WTC11 (cell line): ENCODE results near the gene BAIAP2. TPM values are rescaled to one million over a fixed set of nuclear protein-coding genes. Genes with fewer than 3 reads are reported as not detected.

Experiments used
- ATAC-seq: fragments of 200-7000 bp; cut with Tn5 transposase; 2 replicates; pipeline ENCODE4 v1.10.0; 2021; ENCODE audit warnings: mild to moderate bottlenecking, moderate library complexity
- CTCF ChIA-PET: fragments of 300-600 bp; sonication (Branson Sonifier 250); formaldehyde crosslinking; loops from one replicate; lab custom pipeline; 2021; ENCODE audit warnings: antibody characterized with exemption; lab: Charles Lee
- POLR2A ChIA-PET: fragments of 350-600 bp; sonication (Branson Sonifier 250); formaldehyde crosslinking; loops from one replicate; lab custom pipeline; 2021; ENCODE audit warnings: antibody characterized with exemption; lab: Charles Lee
- DNase-seq: peaks from one replicate; pipeline ENCODE4 v3.0.0; 2021; ENCODE audit warnings: low spot score
- H3K27ac Mint-ChIP-seq: 2 replicates; pipeline ENCODE4 v1.8.0; 2021; ENCODE audit warnings: mixed read lengths
- H3K27me3 Mint-ChIP-seq: 2 replicates; pipeline ENCODE4 v1.8.0; 2021; ENCODE audit warnings: low read depth, mild to moderate bottlenecking, moderate library complexity, mixed read lengths
- H3K36me3 Mint-ChIP-seq: 2 replicates; pipeline ENCODE4 v1.8.0; 2021; ENCODE audit warnings: mixed read lengths
- H3K4me1 Mint-ChIP-seq: 2 replicates; pipeline ENCODE4 v1.8.0; 2022; ENCODE audit warnings: mixed read lengths
- H3K4me3 Mint-ChIP-seq: 2 replicates; pipeline ENCODE4 v1.8.0; 2021; ENCODE audit warnings: mild to moderate bottlenecking, moderate library complexity, mixed read lengths
- H3K9me3 Mint-ChIP-seq: 2 replicates; pipeline ENCODE4 v1.8.0; 2021; ENCODE audit warnings: mixed read lengths
- E2F4 ChIP-seq: sonication (generic); formaldehyde crosslinking; IDR thresholded peaks from 2 replicates; pipeline ENCODE4 v1.8.1; 2022; ENCODE audit warnings: low read depth, mild to moderate bottlenecking, moderate library complexity, missing genetic modification reagents, borderline replicate concordance
- JAZF1 ChIP-seq: fragments of 250-450 bp; sonication (Bioruptor Pico); IDR thresholded peaks from 2 replicates; pipeline ENCODE4 v1.9.0; 2021; ENCODE audit warnings: moderate library complexity, mild to moderate bottlenecking, inconsistent platforms
- KAT7 ChIP-seq: sonication (generic); formaldehyde crosslinking; IDR thresholded peaks from 2 replicates; pipeline ENCODE4 v1.8.1; 2023; ENCODE audit warnings: missing genetic modification reagents, mild to moderate bottlenecking, borderline replicate concordance
- NR2C2 ChIP-seq: sonication (generic); formaldehyde crosslinking; IDR thresholded peaks from 2 replicates; pipeline ENCODE4 v1.8.0; 2022; ENCODE audit warnings: mild to moderate bottlenecking, missing genetic modification reagents
- PRDM15 ChIP-seq: sonication (generic); formaldehyde crosslinking; IDR thresholded peaks from 2 replicates; pipeline ENCODE4 v1.8.0; 2022; ENCODE audit warnings: missing genetic modification reagents
- PRRX2 ChIP-seq: fragments of 250-450 bp; sonication (Bioruptor Pico); IDR thresholded peaks from 2 replicates; pipeline ENCODE4 v1.8.0; 2021; ENCODE audit warnings: mild to moderate bottlenecking
- ZNF121 ChIP-seq: sonication (generic); formaldehyde crosslinking; IDR thresholded peaks from 2 replicates; pipeline ENCODE4 v1.8.0; 2023; ENCODE audit warnings: missing genetic modification reagents
- ZNF396 ChIP-seq: fragments of 250-450 bp; sonication (Bioruptor Pico); IDR thresholded peaks from 2 replicates; pipeline ENCODE4 v1.8.0; 2021; ENCODE audit warnings: mild to moderate bottlenecking, moderate library complexity, borderline replicate concordance
- ZNF532 ChIP-seq: fragments of 250-450 bp; sonication (Bioruptor Pico); IDR thresholded peaks from 2 replicates; pipeline ENCODE4 v1.9.0; 2021; ENCODE audit warnings: mild to moderate bottlenecking, borderline replicate concordance
- ZNF671 ChIP-seq: fragments of 250-450 bp; sonication (Bioruptor Pico); IDR thresholded peaks from 2 replicates; pipeline ENCODE4 v1.8.0; 2021; ENCODE audit warnings: mild to moderate bottlenecking
- total RNA-seq: library from RNA; stranded (reverse); gene quantifications from 3 replicates; pipeline ENCODE4 v1.2.3, GENCODE V29; 2021
- TF ChIP-seq, protein P1 (sequence below): sonication (generic); formaldehyde crosslinking; IDR thresholded peaks from 2 replicates; pipeline ENCODE4 v1.8.0; 2022; ENCODE audit warnings: mild to moderate bottlenecking, missing genetic modification reagents
- TF ChIP-seq, protein P2 (sequence below): sonication (generic); formaldehyde crosslinking; IDR thresholded peaks from 2 replicates; pipeline ENCODE4 v1.8.1; 2023; ENCODE audit warnings: mild to moderate bottlenecking, missing genetic modification reagents, borderline replicate concordance
- TF ChIP-seq, protein P3 (sequence below): sonication (generic); formaldehyde crosslinking; IDR thresholded peaks from 2 replicates; pipeline ENCODE4 v1.8.0; 2022; ENCODE audit warnings: mild to moderate bottlenecking, missing genetic modification reagents

BAIAP2 gene
- total RNA-seq, 1 experiment from 2014 or later: 20.7 TPM

DNA sequence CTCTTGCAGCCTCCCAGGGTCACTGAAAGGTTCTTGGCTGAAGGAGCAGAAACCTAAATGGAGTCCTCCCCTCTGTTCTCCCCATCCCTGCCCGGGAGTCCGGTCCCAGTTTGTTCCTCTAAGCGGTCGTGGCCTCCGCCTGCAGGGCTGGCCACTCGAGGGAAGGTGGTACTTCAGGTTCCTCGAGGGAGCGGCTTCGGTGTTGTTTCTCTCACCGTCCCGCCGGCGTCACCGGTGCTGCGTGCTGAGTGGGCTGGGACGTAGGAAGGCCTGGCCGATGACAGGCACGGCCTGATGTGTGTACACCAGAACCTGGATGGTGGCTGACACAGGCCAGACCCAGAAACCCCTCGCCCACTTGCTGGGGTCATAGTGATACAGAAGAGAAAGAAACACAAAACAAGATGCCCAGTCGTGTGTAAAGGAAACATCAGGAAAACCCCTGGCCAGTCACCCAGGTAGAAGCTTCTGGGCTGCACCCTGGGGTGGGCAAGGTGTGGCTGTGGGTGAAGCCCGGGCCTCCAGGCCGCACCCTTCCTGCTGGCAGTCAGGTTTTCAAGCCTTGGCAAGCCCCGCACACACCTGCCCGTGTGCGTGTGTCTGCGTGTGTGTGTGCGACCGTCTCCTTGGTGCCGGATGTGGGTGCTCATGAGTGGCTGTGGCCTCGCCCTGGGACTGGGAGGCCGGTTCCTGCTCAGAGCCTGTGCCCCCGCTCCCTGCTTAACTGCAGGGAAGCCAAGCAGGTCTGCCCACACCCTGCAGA, 52.0 kb downstream of the BAIAP2 start:
- POLR2A ChIA-PET: no interaction called here
- H3K27me3 Mint-ChIP-seq: no peaks in the 10 kb centered on the region
- H3K4me1 Mint-ChIP-seq: peaks cover 4% of the 10 kb centered on the region
- H3K27ac Mint-ChIP-seq: no peak overlapping the region
- TF ChIP-seq JAZF1 (CRISPR knock-in tag) (no peak), ZNF532 (CRISPR knock-in tag) (no peak), E2F4 (CRISPR knock-in tag) (no peak)
- CTCF ChIA-PET: interaction anchor here (1.2 to 1.6 kb wide), 2 partner anchors 10 to 15 kb away, joined by 3 to 8 read pairs; no protein-coding TSS in a partner anchor
- ATAC-seq: no peak
- H3K9me3 Mint-ChIP-seq: no peaks in the 10 kb centered on the region
- no peak overlapping the region for H3K4me3 Mint-ChIP-seq
- H3K36me3 Mint-ChIP-seq: no peaks in the 10 kb centered on the region
- DNase-seq: no peak

DNA sequence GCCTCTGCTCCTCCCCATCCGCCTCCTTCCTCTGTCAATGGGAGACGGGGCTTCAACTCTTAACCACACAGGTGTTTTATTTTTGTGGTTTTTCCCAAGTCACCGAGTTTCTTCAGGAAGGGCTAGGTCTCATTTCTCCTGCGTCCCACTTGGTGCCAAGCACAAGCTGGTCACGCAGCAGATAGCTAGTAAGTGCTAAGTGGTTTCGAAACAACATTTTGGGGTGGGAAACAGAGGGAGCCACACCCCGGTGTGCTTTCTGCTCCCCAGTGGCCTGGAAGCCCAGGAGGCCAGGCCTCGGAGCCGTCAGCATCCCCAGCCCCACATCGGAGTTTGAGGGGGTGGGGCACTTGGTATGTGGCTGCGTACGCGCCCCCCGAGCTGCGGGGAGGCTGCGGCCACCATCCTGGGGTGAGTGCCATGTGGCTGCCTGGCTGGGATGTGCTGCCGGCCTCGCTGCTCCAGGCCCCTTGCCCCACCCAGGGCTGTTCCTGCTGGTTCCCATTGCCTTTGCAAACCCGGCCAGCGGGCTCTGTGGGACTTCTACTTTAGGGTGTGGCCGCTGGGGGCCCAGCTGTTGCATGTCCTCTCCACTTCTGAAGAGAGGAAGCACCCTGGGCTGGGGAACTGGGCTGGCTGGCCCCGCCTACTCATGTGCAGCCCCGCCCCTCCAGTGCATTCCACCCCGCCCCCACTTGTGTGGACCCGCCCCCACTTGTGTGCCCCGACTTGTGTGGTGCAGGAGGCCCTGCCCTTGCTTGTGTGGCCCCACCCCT, 55.6 kb downstream of the BAIAP2 start:
- ChIA-PET CTCF (interaction anchor here (0.7 to 2.7 kb wide), 7 partner anchors 8 to 102 kb away, joined by 3 to 16 read pairs (median 4); no protein-coding TSS in a partner anchor), POLR2A (interaction anchor here (0.6 kb wide), 1 partner anchor 1378 kb away, joined by 3 read pairs; no protein-coding TSS in a partner anchor)
- H3K27ac Mint-ChIP-seq: peak overlapping the region; percentile 45; the same call in 1 of the 2 replicates
- H3K9me3 Mint-ChIP-seq: no peaks in the 10 kb centered on the region
- ATAC-seq (peak; percentile 78), DNase-seq (peak; percentile 77)
- no peak overlapping the region for H3K4me3 Mint-ChIP-seq
- H3K36me3 Mint-ChIP-seq: no peaks in the 10 kb centered on the region
- H3K4me1 Mint-ChIP-seq: peaks cover 17% of the 10 kb centered on the region
- H3K27me3 Mint-ChIP-seq: no peaks in the 10 kb centered on the region
- TF ChIP-seq, protein P1, sequence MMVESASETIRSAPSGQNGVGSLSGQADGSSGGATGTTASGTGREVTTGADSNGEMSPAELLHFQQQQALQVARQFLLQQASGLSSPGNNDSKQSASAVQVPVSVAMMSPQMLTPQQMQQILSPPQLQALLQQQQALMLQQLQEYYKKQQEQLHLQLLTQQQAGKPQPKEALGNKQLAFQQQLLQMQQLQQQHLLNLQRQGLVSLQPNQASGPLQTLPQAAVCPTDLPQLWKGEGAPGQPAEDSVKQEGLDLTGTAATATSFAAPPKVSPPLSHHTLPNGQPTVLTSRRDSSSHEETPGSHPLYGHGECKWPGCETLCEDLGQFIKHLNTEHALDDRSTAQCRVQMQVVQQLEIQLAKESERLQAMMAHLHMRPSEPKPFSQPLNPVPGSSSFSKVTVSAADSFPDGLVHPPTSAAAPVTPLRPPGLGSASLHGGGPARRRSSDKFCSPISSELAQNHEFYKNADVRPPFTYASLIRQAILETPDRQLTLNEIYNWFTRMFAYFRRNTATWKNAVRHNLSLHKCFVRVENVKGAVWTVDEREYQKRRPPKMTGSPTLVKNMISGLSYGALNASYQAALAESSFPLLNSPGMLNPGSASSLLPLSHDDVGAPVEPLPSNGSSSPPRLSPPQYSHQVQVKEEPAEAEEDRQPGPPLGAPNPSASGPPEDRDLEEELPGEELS (CRISPR knock-in tag): no peak
- TF ChIP-seq KAT7 (CRISPR knock-in tag) (no peak), ZNF121 (no peak), PRDM15 (CRISPR knock-in tag) (no peak), PRRX2 (CRISPR knock-in tag) (no peak), ZNF671 (no peak), NR2C2 (CRISPR knock-in tag) (no peak), ZNF396 (no peak)
- TF ChIP-seq, protein P2, sequence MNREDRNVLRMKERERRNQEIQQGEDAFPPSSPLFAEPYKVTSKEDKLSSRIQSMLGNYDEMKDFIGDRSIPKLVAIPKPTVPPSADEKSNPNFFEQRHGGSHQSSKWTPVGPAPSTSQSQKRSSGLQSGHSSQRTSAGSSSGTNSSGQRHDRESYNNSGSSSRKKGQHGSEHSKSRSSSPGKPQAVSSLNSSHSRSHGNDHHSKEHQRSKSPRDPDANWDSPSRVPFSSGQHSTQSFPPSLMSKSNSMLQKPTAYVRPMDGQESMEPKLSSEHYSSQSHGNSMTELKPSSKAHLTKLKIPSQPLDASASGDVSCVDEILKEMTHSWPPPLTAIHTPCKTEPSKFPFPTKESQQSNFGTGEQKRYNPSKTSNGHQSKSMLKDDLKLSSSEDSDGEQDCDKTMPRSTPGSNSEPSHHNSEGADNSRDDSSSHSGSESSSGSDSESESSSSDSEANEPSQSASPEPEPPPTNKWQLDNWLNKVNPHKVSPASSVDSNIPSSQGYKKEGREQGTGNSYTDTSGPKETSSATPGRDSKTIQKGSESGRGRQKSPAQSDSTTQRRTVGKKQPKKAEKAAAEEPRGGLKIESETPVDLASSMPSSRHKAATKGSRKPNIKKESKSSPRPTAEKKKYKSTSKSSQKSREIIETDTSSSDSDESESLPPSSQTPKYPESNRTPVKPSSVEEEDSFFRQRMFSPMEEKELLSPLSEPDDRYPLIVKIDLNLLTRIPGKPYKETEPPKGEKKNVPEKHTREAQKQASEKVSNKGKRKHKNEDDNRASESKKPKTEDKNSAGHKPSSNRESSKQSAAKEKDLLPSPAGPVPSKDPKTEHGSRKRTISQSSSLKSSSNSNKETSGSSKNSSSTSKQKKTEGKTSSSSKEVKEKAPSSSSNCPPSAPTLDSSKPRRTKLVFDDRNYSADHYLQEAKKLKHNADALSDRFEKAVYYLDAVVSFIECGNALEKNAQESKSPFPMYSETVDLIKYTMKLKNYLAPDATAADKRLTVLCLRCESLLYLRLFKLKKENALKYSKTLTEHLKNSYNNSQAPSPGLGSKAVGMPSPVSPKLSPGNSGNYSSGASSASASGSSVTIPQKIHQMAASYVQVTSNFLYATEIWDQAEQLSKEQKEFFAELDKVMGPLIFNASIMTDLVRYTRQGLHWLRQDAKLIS (CRISPR knock-in tag): no peak
- TF ChIP-seq, protein P3, sequence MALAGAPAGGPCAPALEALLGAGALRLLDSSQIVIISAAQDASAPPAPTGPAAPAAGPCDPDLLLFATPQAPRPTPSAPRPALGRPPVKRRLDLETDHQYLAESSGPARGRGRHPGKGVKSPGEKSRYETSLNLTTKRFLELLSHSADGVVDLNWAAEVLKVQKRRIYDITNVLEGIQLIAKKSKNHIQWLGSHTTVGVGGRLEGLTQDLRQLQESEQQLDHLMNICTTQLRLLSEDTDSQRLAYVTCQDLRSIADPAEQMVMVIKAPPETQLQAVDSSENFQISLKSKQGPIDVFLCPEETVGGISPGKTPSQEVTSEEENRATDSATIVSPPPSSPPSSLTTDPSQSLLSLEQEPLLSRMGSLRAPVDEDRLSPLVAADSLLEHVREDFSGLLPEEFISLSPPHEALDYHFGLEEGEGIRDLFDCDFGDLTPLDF (CRISPR knock-in tag): no peak
